Measurements from ENCODE around the gene RBM8A.

RBM8A gene

DNA sequence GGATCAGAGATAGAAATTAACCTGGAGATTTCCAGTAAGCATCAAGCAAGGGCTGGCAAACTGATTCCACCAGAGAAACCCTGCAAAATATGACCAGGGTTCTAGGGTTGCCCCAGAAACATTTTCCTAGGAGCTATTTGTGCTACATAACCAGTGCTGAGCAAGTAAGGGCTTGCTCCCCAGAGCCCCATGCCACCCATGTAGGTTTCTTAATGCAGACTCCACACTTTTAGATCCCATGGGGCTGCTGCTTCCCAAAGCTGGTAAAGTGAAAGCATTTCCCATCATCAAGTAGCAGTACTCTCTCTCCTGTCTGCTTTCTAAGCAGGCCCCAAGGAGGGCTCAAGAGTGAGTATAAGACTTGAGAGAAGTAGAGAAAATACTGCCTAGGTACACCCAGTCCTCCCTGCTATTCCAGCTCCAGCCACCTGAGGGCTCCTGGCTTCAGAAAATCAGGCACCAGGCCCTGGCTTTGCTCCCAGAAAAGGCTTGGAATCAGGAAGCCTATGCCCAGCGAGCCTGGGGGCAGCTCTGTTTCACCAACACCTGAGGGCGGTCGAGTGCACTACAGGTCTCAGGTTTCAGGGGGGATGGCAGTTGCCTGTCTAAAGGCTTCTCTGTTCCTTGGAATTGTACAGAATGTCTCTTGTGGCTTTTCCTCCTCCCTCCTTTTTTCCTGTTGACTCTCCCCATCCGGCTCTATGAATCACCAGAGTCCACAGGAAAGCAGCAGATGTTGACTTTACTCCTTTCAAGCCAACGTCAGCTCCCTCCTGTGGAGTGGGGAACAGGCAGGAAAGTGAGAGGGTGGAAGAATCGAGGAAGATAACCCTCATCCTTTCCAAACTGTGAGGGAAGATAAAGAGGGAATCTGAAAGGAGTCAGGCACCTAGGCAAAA, 35.4 kb downstream of the RBM8A start:
- TF ChIP-seq, protein P1, sequence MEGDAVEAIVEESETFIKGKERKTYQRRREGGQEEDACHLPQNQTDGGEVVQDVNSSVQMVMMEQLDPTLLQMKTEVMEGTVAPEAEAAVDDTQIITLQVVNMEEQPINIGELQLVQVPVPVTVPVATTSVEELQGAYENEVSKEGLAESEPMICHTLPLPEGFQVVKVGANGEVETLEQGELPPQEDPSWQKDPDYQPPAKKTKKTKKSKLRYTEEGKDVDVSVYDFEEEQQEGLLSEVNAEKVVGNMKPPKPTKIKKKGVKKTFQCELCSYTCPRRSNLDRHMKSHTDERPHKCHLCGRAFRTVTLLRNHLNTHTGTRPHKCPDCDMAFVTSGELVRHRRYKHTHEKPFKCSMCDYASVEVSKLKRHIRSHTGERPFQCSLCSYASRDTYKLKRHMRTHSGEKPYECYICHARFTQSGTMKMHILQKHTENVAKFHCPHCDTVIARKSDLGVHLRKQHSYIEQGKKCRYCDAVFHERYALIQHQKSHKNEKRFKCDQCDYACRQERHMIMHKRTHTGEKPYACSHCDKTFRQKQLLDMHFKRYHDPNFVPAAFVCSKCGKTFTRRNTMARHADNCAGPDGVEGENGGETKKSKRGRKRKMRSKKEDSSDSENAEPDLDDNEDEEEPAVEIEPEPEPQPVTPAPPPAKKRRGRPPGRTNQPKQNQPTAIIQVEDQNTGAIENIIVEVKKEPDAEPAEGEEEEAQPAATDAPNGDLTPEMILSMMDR (IDR thresholded peaks at IDR 0.05) = peak; percentile 100

DNA sequence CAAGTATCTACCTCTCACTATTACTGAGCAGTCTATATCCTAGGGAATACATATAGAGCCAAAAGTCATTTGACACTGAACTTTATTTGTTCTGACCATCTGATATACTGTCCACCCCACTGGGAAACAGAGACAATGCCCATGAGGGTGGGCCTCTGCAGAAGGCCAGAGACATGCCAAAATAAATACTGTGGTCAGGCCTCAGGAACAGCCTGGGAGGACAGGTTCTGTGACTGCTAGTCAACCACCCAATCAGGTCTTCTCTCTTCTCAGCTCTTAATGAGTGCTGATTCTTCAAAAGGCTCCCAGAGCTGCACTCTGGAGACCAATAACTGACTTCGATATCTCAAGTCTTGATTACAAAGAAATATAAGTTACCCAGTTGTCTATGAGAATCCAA, 36.1 kb downstream of the RBM8A start:
- TF ChIP-seq, protein P1 (IDR thresholded peaks at IDR 0.05) = no peak

DNA sequence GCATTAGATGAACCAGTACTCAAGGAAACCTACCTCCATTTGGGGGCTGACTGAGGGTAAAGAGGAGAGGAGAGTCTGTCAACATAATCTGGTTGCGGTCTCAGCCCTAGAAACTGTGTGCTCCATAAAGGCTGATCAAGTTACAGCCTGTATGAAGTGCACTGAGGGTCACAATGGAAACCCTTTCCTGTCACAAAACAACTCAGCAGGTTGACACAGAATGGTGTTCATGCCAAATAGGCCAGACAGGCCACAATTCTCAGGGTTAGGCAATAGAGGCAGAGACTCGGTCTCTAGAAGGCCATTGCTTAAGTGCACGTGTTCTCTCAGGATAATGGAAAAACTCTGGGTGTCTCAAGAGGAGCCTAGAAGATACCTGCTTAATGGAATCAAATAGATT, 37.6 kb downstream of the RBM8A start:
- TF ChIP-seq, protein P1 (IDR thresholded peaks at IDR 0.05) = no peak

DNA sequence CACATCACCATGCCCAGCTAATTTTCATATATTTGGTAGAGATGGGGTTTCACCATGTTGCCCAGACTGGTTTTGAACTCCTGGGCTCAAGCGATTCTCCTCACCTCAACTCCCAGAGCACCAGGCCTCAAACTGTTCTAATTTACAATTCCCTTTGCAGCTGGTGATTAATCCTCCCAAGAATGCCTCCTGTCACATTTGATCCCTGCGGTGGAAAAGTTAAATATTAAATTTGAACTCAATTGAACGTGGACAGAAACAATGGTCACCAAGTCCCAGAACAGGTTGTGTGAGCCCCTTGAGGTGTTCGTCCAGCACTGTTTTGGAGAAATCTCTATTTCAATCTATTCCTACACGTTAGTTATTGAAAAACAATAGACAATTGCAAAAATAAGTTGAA, 39.7 kb downstream of the RBM8A start:
- TF ChIP-seq, protein P1 (IDR thresholded peaks at IDR 0.05) = no peak

DNA sequence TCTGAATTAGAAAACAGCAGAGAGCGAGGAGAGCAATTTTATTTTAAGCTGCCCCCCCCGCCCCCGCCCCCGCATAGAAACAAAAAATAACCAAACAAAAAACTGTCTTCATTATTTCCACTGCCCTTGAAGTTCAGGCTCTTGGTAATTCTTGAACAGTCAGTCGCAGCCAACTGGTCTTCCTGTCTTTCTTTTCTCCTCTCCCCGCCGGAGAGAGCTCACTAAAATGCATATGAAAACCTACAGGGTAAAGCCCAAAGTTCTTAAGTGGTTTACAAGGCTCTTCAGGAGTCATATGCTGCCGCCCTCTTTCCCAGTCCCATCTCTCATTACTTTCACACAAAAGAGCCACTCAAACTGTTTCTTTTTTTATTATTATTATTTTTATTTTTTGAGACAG, 40.5 kb downstream of the RBM8A start:
- TF ChIP-seq, protein P1 (IDR thresholded peaks at IDR 0.05) = no peak

DNA sequence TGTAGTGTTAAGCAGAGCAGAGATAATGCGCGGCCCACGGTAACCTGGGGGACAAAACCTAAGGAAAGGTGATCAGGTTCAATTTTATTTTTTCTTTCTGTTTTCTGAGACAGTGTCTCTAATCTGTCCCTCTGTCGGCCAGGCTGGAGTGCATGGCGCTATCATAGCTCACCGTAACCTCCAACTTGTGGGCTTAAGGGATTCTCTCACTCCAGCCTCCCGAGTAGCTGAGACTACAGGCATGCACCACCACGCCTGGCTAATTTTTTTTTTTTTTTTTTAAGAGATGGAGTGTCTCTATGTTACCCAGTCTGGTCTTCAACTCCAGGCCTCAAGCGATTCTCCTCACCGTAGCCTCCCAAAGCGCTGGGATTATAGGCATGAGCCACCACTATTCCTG, 40.9 kb downstream of the RBM8A start:
- TF ChIP-seq, protein P1 (IDR thresholded peaks at IDR 0.05) = no peak

DNA sequence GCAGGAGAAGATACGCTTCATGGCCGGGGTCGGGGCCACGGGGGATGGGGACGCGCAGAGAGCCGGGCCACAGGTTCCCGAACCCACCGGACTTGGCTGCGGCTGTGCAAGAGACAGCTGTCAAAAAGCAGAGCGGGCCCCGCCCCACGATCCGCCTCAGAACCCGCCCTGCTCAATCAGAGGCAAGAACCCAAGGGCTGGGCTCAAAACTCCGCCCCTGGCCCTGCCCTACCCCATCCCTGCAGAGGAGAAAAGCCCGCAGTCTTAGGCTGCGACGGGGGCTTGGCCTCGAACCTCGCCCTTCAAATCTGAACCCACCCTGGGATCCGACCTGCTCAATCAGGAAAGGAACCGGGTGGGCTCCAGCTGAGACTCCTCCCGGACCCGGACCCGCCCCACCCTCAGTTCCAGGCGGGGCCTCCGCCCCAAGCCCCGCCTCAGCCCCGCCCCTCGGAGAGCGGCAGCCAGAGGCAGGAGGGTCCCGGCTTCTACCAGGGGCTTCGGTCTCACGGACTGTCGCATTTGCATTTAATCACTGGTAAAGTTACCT, 41.5 kb downstream of the RBM8A start, which contains the start of gene ANKRD35:
ANKRD35 (minus strand) TSS at position 129 of the 550 bp plus-strand sequence; CDS start at position 21, 108 bp downstream.
- TF ChIP-seq, protein P1 (IDR thresholded peaks at IDR 0.05) = no peak
